Renal cortical epithelial cell (primary cell): ENCODE data around the gene LRP5. TPM values are rescaled to one million over a fixed set of nuclear protein-coding genes. Genes with fewer than 3 reads are reported as not detected.
"Not testable (repeated sequence)": the region's sequence is repeated elsewhere in the genome, so short reads cannot be mapped to it uniquely, and the experiment has no call there.

Experiments used
- DNase-seq: peaks from one replicate; pipeline ENCODE4 v3.0.0-alpha.2; 2011; ENCODE audit warnings: low read depth
- total RNA-seq: library from RNA; depleted of rRNA; stranded (reverse); fragments of >200 nt; gene quantifications from 2 replicates; pipeline ENCODE4 v1.2.3, GENCODE V29; 2014

Gene LRP5
- total RNA-seq, 1 donor from 2014 or later, result 58.6 TPM

GRCh38 chr11:68416070-68416578, 103.7 kb downstream of the LRP5 start:
- DNase-seq, result no peak

GRCh38 chr11:68418648-68419047, 106.3 kb downstream of the LRP5 start:
- DNase-seq, result no peak

- DNase-seq, result no peak
These were observed 107.8 kb downstream of the LRP5 start for GRCh38 chr11:68420171-68420570.

- no peak for DNase-seq
These were observed 111.1 kb downstream of the LRP5 start for GRCh38 chr11:68423481-68423880.

GRCh38 chr11:68424101-68424632, 111.8 kb downstream of the LRP5 start:
- DNase-seq, result no peak

- no peak for DNase-seq
These were observed 112.8 kb downstream of the LRP5 start for GRCh38 chr11:68424981-68425865.

- no peak for DNase-seq
These were observed 113.5 kb downstream of the LRP5 start for GRCh38 chr11:68425866-68426380.

- DNase-seq, result no peak
These were observed 117.3 kb downstream of the LRP5 start for GRCh38 chr11:68429661-68430060.

- peak; percentile 27 for DNase-seq
These were observed 118.0 kb downstream of the LRP5 start for GRCh38 chr11:68430384-68430783.

- no peak for DNase-seq
These were observed 118.4 kb downstream of the LRP5 start for GRCh38 chr11:68430801-68431200.

- no peak for DNase-seq
These were observed 119.7 kb downstream of the LRP5 start for GRCh38 chr11:68431984-68432645.

- no peak for DNase-seq
These were observed 120.5 kb downstream of the LRP5 start for GRCh38 chr11:68432874-68433273.

- no peak for DNase-seq
These were observed 121.2 kb downstream of the LRP5 start for GRCh38 chr11:68433541-68433940.

GRCh38 chr11:68434159-68434558, 121.8 kb downstream of the LRP5 start:
- DNase-seq, result not testable (repeated sequence)

- DNase-seq, result no peak
These were observed 123.9 kb downstream of the LRP5 start for GRCh38 chr11:68436162-68436888.

GRCh38 chr11:68436985-68437926, 124.9 kb downstream of the LRP5 start:
- DNase-seq, result peak; percentile 54

GRCh38 chr11:68437927-68438657, 125.7 kb downstream of the LRP5 start:
- DNase-seq, result no peak

- no peak for DNase-seq
These were observed 126.4 kb downstream of the LRP5 start for GRCh38 chr11:68438658-68439259.

- no peak for DNase-seq
These were observed 127.1 kb downstream of the LRP5 start for GRCh38 chr11:68439355-68440065.
